H1 (cell line): Measurements from ENCODE around the gene MEIOSIN. TPM values are rescaled to one million over a fixed set of nuclear protein-coding genes. Genes with fewer than 3 reads are reported as not detected.

ENCODE experiments used
- CTCF ChIA-PET: fragments of 300-600 bp; sonication (Branson Sonifier 250); formaldehyde crosslinking; loops from one replicate; lab custom pipeline; 2021; ENCODE audit not compliant: partially characterized antibody; lab: Charles Lee
- POLR2A ChIA-PET: fragments of 300-600 bp; sonication (Branson Sonifier 250); formaldehyde crosslinking; loops from one replicate; lab custom pipeline; 2021; ENCODE audit warnings: inconsistent platforms; ENCODE audit not compliant: partially characterized antibody; lab: Charles Lee
- DNase-seq, 2 experiments: peaks; one replicate each; pipeline versions ENCODE4 v3.0.0 to v3.0.0-alpha.2; 2010 to 2022; ENCODE audit warnings: low spot score in 2 of 2, low read depth in 1 of 2, mixed read lengths in 1 of 2
- FAIRE-seq: peaks from 2 replicates; lab custom pipeline; 2011; peaks lifted over from hg19 to GRCh38; lab: Jason Lieb, UNC
- H2AFZ ChIP-seq: 2 replicates; pipeline ENCODE4 v1.8.1; 2012; ENCODE audit warnings: low read length, inconsistent platforms
- H2AK5ac ChIP-seq: 2 replicates; pipeline ENCODE4 v1.6.1; 2013; ENCODE audit warnings: low read depth, low read length
- H2BK120ac ChIP-seq: replicated peaks from 2 replicates; pipeline ENCODE3; 2013; ENCODE audit warnings: low read depth, low read length, inconsistent platforms
- H2BK12ac ChIP-seq: 2 replicates; pipeline ENCODE4 v1.6.1; 2013; ENCODE audit warnings: low read depth, low read length
- H2BK15ac ChIP-seq: 2 replicates; pipeline ENCODE4 v1.6.1; 2013; ENCODE audit warnings: low read length
- H2BK20ac ChIP-seq: 2 replicates; pipeline ENCODE4 v1.6.1; 2013; ENCODE audit warnings: low read length
- H2BK5ac ChIP-seq: 2 replicates; pipeline ENCODE4 v1.6.1; 2013; ENCODE audit warnings: low read depth, low read length
- H3K14ac ChIP-seq: 2 replicates; pipeline ENCODE4 v1.6.1; 2013; ENCODE audit warnings: inconsistent platforms; ENCODE audit not compliant: insufficient read length
- H3K18ac ChIP-seq: 2 replicates; pipeline ENCODE4 v1.6.1; 2013; ENCODE audit warnings: low read length; ENCODE audit errors: extremely low read depth
- H3K23ac ChIP-seq: 2 replicates; pipeline ENCODE4 v1.6.1; 2013; ENCODE audit warnings: inconsistent platforms; ENCODE audit not compliant: insufficient read length
- H3K23me2 ChIP-seq: 2 replicates; pipeline ENCODE4 v1.6.1; 2013; ENCODE audit warnings: low read depth, low read length
- H3K27ac ChIP-seq: 2 replicates; pipeline ENCODE4 v1.6.1; 2011; ENCODE audit warnings: low read depth, low read length, inconsistent platforms
- H3K27me3 ChIP-seq, 4 experiments: replicated peaks in 1 of 4; 1 replicate in 1 of 4; 2 replicates in 3 of 4; pipeline versions ENCODE4 v1.6.1 to v1.8.1; 2011 to 2013; ENCODE audit warnings: low read length in 3 of 4, mild to moderate bottlenecking in 3 of 4, inconsistent platforms in 2 of 4, mixed read lengths in 2 of 4, moderate library complexity in 1 of 4; ENCODE audit not compliant: control insufficient read depth in 3 of 4, insufficient read depth in 3 of 4; ENCODE audit errors: extremely low read depth in 1 of 4
- H3K36me3 ChIP-seq, 4 experiments: 2 replicates each; pipeline versions ENCODE4 v1.6.1 to v1.8.1; 2011 to 2013; ENCODE audit warnings: mild to moderate bottlenecking in 4 of 4, low read length in 3 of 4, moderate library complexity in 2 of 4, control low read depth in 1 of 4, inconsistent platforms in 1 of 4; ENCODE audit not compliant: insufficient read depth in 4 of 4, control insufficient read depth in 2 of 4
- H3K4ac ChIP-seq: replicated peaks from 2 replicates; pipeline ENCODE3; 2013; ENCODE audit warnings: low read length, low read depth, mixed read lengths, inconsistent platforms; ENCODE audit not compliant: insufficient read length
- H3K4me1 ChIP-seq, 4 experiments: replicated peaks in 1 of 4; 1 replicate in 1 of 4; 2 replicates in 3 of 4; pipeline versions ENCODE4 v1.6.1 to v1.8.1; 2011 to 2013; ENCODE audit warnings: low read length in 3 of 4, inconsistent platforms in 2 of 4, mixed read lengths in 1 of 4; ENCODE audit not compliant: insufficient read depth in 4 of 4, control insufficient read depth in 3 of 4
- H3K4me2 ChIP-seq, 2 experiments: 2 replicates each; pipeline versions ENCODE4 v1.6.1 to v1.8.1; 2011 to 2013; ENCODE audit warnings: low read depth in 2 of 2, low read length in 2 of 2, control low read depth in 1 of 2, inconsistent platforms in 1 of 2, mild to moderate bottlenecking in 1 of 2; ENCODE audit not compliant: insufficient read depth in 1 of 2
- H3K4me3 ChIP-seq, 4 experiments: fragments of 200-600, 300-600 bp in 1 of 4; sonication (generic), shearing (Covaris generic), sonication (Bioruptor Twin) in 1 of 4; 2 replicates each; pipeline versions ENCODE4 v1.5.1 to v1.8.1; 2011 to 2016; ENCODE audit warnings: low read length in 4 of 4, low read depth in 3 of 4, control low read depth in 2 of 4, inconsistent platforms in 2 of 4, mild to moderate bottlenecking in 2 of 4, mixed read lengths in 1 of 4, moderate library complexity in 1 of 4; ENCODE audit not compliant: insufficient read depth in 2 of 4; ENCODE audit errors: extremely low read depth in 1 of 4
- H3K56ac ChIP-seq: replicated peaks from 2 replicates; pipeline ENCODE3; 2013; ENCODE audit warnings: low read depth, mild to moderate bottlenecking, mixed read lengths, low read length, inconsistent platforms; ENCODE audit not compliant: insufficient read length
- H3K79me1 ChIP-seq: 2 replicates; pipeline ENCODE4 v1.6.1; 2013; ENCODE audit warnings: low read depth, low read length, control low read depth
- H3K79me2 ChIP-seq, 2 experiments: 2 replicates each; pipeline versions ENCODE4 v1.6.1 to v1.8.1; 2012 to 2013; ENCODE audit warnings: low read length in 2 of 2, mild to moderate bottlenecking in 2 of 2, inconsistent platforms in 1 of 2; ENCODE audit not compliant: insufficient read depth in 2 of 2, control insufficient read depth in 1 of 2
- H3K9ac ChIP-seq, 4 experiments: replicated peaks in 1 of 4; 1 replicate in 1 of 4; 2 replicates in 3 of 4; pipeline versions ENCODE4 v1.6.1 to v1.8.1; 2011 to 2013; ENCODE audit warnings: low read depth in 3 of 4, low read length in 3 of 4, control low read depth in 2 of 4, mild to moderate bottlenecking in 2 of 4, moderate library complexity in 2 of 4, inconsistent platforms in 1 of 4; ENCODE audit errors: extremely low read depth in 1 of 4
- H3K9me3 ChIP-seq, 2 experiments: 2 replicates each; pipeline versions ENCODE4 v1.6.1 to v1.8.1; 2012 to 2013; ENCODE audit warnings: mild to moderate bottlenecking in 2 of 2, moderate library complexity in 2 of 2, control low read depth in 1 of 2, inconsistent platforms in 1 of 2, low read depth in 1 of 2, low read length in 1 of 2, mixed read lengths in 1 of 2; ENCODE audit not compliant: insufficient read depth in 2 of 2
- H4K20me1 ChIP-seq, 2 experiments: replicated peaks in 1 of 2; 2 replicates each; pipeline versions ENCODE3 to v1.8.1; 2011 to 2013; ENCODE audit warnings: inconsistent platforms in 2 of 2, low read length in 2 of 2, mild to moderate bottlenecking in 1 of 2; ENCODE audit not compliant: insufficient read depth in 2 of 2, control insufficient read depth in 1 of 2
- H4K5ac ChIP-seq: 2 replicates; pipeline ENCODE4 v1.6.1; 2013; ENCODE audit warnings: low read length, low read depth, mixed read lengths, inconsistent platforms; ENCODE audit not compliant: insufficient read length
- H4K8ac ChIP-seq: 2 replicates; pipeline ENCODE4 v1.8.0; 2013; ENCODE audit warnings: mild to moderate bottlenecking, moderate library complexity, low read length, inconsistent platforms; ENCODE audit not compliant: insufficient read depth; ENCODE audit errors: extremely low read depth
- H4K91ac ChIP-seq: replicated peaks from 2 replicates; pipeline ENCODE3; 2013; ENCODE audit warnings: low read length, mixed read lengths, inconsistent platforms; ENCODE audit not compliant: insufficient read length
- ASH2L ChIP-seq: fragments of 200-600, 300-600 bp; sonication (generic); IDR thresholded peaks from one replicate; pipeline ENCODE4 v1.7.1; 2017; ENCODE audit warnings: low read length
- CBX5 ChIP-seq: fragments of 300-800, 300-1000 bp; sonication (generic); IDR thresholded peaks from 2 replicates; pipeline ENCODE4 v1.7.1; 2016; ENCODE audit warnings: antibody characterized with exemption, low read length, low read depth
- CEBPB ChIP-seq: IDR thresholded peaks from 2 replicates; pipeline ENCODE4 v1.6.1; 2012; ENCODE audit warnings: low read depth, low read length
- EZH2 ChIP-seq: fragments of 200-600 bp; sonication (generic); IDR thresholded peaks from 2 replicates; pipeline ENCODE4 v1.7.1; 2012; ENCODE audit warnings: low read depth, mild to moderate bottlenecking, moderate library complexity, low read length, inconsistent platforms; ENCODE audit not compliant: severe bottlenecking
- GABPA ChIP-seq: IDR thresholded peaks from 2 replicates; pipeline ENCODE4 v1.6.1; 2011; ENCODE audit warnings: mild to moderate bottlenecking, low read length, moderate library complexity, borderline replicate concordance; ENCODE audit not compliant: insufficient read depth
- KDM4A ChIP-seq: IDR thresholded peaks from one replicate; pipeline ENCODE4 v1.7.1; 2012; ENCODE audit warnings: low read depth, mild to moderate bottlenecking, moderate library complexity, low read length, inconsistent platforms; ENCODE audit not compliant: severe bottlenecking
- POLR2A ChIP-seq, 2 experiments: IDR thresholded peaks; 1 replicate in 1 of 2; 2 replicates in 1 of 2; pipeline ENCODE4 v1.6.1; 2011; ENCODE audit warnings: low read depth in 2 of 2, low read length in 2 of 2, mild to moderate bottlenecking in 2 of 2; ENCODE audit errors: control extremely low read depth in 1 of 2
- POLR2AphosphoS5 ChIP-seq: IDR thresholded peaks from 2 replicates; pipeline ENCODE4 v1.6.1; 2011; ENCODE audit warnings: low read depth, low read length
- POU5F1 ChIP-seq: IDR thresholded peaks from 2 replicates; pipeline ENCODE4 v1.6.1; 2011; ENCODE audit warnings: low read depth, mild to moderate bottlenecking, low read length, moderate library complexity
- RNF2 ChIP-seq: fragments of 200-900, 300-1000 bp; sonication (generic); IDR thresholded peaks from 2 replicates; pipeline ENCODE4 v1.7.1; 2016; ENCODE audit warnings: borderline replicate concordance, low read depth, mild to moderate bottlenecking, antibody characterized with exemption, low read length; ENCODE audit not compliant: poor library complexity, severe bottlenecking; ENCODE audit errors: missing control alignments
- SIRT6 ChIP-seq: IDR thresholded peaks from one replicate; pipeline ENCODE4 v1.7.1; 2012; ENCODE audit warnings: low read length, inconsistent platforms
- SP2 ChIP-seq: IDR thresholded peaks from 2 replicates; pipeline ENCODE4 v1.6.1; 2012; ENCODE audit warnings: mild to moderate bottlenecking, low read length, inconsistent platforms
- SP4 ChIP-seq: IDR thresholded peaks from 2 replicates; pipeline ENCODE4 v1.6.1; 2012; ENCODE audit warnings: low read length, inconsistent platforms
- TEAD4 ChIP-seq: IDR thresholded peaks from 2 replicates; pipeline ENCODE4 v1.6.1; 2012; ENCODE audit warnings: low read depth, low read length, inconsistent platforms, mixed read lengths
- WGBS, 2 experiments: shearing (Covaris generic) in 1 of 2; methylation state at CpG; one replicate each; pipeline versions ENCODE4 v1.1.6 to v1.1.7; 2013 to 2015; ENCODE audit warnings: low lambda C conversion rate in 2 of 2, mixed read lengths in 2 of 2, inconsistent platforms in 1 of 2, low coverage in 1 of 2, missing lambda C conversion rate in 1 of 2; ENCODE audit not compliant: insufficient replicate concordance in 2 of 2, insufficient coverage in 1 of 2, insufficient read length in 1 of 2; ENCODE audit errors: extremely low coverage in 1 of 2, missing lambda C conversion rate in 1 of 2; 5-methylcytosine and 5-hydroxymethylcytosine counted together
- polyA plus RNA-seq, 7 experiments: library from polyadenylated mRNA; depleted of rRNA in 3 of 7; stranded (reverse) in 5 of 7; unstranded in 2 of 7; fragments of >200 nt in 5 of 7; fragments of 200-250 nt in 2 of 7; gene quantifications; 1 replicate in 5 of 7; 2 replicates in 1 of 7; 4 replicates in 1 of 7; pipeline versions ENCODE4 v1.2.1 to v1.2.3, GENCODE V29; 2011 to 2013; ENCODE audit warnings: missing spikeins in 2 of 7, mixed read lengths in 2 of 7
- total RNA-seq: library from RNA; stranded (reverse); fragmentation: NEBNext Ultra II Directional; extraction: Animal tissue kit (Norgen Biotek cat#: 25700); gene quantifications from 2 replicates; pipeline ENCODE4 v1.2.1, GENCODE V29; 2021
- TF ChIP-seq, protein P1 (sequence below): IDR thresholded peaks from 2 replicates; pipeline ENCODE4 v1.6.1; 2012; ENCODE audit warnings: inconsistent platforms

Gene MEIOSIN
- total and polyA plus RNA-seq, 2 of the 8 experiments (the other 6 are each of a cell fraction or from before 2014, with no cell fraction given), result 0.11 TPM; not detected in 1

DNA sequence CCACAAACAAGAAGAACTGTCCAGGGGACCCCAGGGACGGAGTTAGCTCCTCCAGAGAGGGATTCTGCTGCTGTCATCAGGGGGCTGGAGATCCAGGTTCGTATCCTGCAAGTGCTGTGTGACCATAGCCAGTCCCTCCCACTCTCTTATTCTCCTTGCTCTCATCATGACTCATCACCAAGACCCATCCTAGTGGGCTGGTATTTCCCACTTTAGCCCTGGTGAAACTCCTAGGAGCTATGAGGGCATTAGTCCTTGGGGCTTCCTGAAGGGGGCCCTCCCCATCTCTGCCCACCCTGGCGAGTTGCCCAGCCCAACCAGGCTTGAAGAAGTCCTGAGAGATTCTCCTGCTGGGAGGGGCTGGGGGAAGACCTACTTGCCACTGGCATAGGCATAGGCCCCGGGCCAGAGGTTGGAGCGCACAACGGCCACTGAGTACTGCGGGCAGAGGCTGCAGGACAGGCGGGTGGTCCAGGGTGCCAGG, 66.9 kb downstream of the MEIOSIN start:
- DNase-seq (no peak), FAIRE-seq (no peak)
- 92% methylated on average over 8 of the region's 8 CpGs; no CpG with 5 or more reads in 1 of the 2 experiments for whole genome bisulfite sequencing, 2 experiments
- CTCF ChIA-PET, result interaction anchor here (0.6 to 9.4 kb wide), 19 partner anchors 9 to 230 kb away, joined by 3 to 107 read pairs (median 5); partner anchors contain the start of genes QPCTL, RSPH6A, SIX5 and SNRPD2
- TF ChIP-seq GABPA (no peak), CEBPB (no peak), TEAD4 (no peak), SP2 (no peak), SP4 (no peak), EZH2 (no peak), RNF2 (no peak), KDM4A (no peak), POLR2A (IDR thresholded peaks at IDR 0.05; ENCODE audit: control extremely low read depth in 1 of 2, low read depth in 2 of 2, low read length in 2 of 2) (no peak), SIRT6 (no peak), ASH2L (no peak), POU5F1 (no peak), POLR2AphosphoS5 (no peak), CBX5 (no peak)
- TF ChIP-seq, protein P1, sequence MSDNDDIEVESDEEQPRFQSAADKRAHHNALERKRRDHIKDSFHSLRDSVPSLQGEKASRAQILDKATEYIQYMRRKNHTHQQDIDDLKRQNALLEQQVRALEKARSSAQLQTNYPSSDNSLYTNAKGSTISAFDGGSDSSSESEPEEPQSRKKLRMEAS, result no peak
- Histone ChIP-seq H3K18ac (no peak overlapping the region), H3K4me1 (peaks cover 0 to 4% (median 2%) of the 10 kb centered on the region in 4 experiments; a peak in 4 of 7 replicates), H3K9ac (no peak overlapping the region), H2BK12ac (no peak overlapping the region), H3K23ac (no peak overlapping the region), H4K5ac (no peak overlapping the region), H2AFZ (no peak overlapping the region), H3K56ac (no peak overlapping the region), H3K27me3 (no peaks in the 10 kb centered on the region; a peak in 2 of 7 replicates), H2BK120ac (no peak overlapping the region), H4K91ac (no peak overlapping the region), H4K20me1 (no peaks in the 10 kb centered on the region), H2BK5ac (no peak overlapping the region), H2BK20ac (no peak overlapping the region), H4K8ac (no peak overlapping the region), H3K27ac (no peak overlapping the region), H3K23me2 (no peaks in the 10 kb centered on the region; the same call in 1 of the 2 replicates), H2BK15ac (no peak overlapping the region), H3K79me1 (no peaks in the 10 kb centered on the region), H3K9me3 (no peaks in the 10 kb centered on the region), H3K79me2 (no peaks in the 10 kb centered on the region), H3K14ac (no peak overlapping the region), H3K4me2 (no peak overlapping the region), H3K36me3 (no peaks in the 10 kb centered on the region), H2AK5ac (no peak overlapping the region), H3K4me3 (no peak overlapping the region), H3K4ac (no peak overlapping the region)
- POLR2A ChIA-PET, result interaction anchor here (1.0 to 9.8 kb wide), 10 partner anchors 9 to 118 kb away, joined by 3 to 106 read pairs (median 6); partner anchors contain the start of genes RSPH6A and SIX5
